NCI-H1436 treated with DMSO at 0.1 percent for 48 hours (cell line): ENCODE measurements around the gene ZNF576.
"Not testable (repeated sequence)": the region's sequence is repeated elsewhere in the genome, so short reads cannot be mapped to it uniquely, and the experiment has no call there.

ENCODE experiments used
- DNase-seq: peaks from one replicate; lab custom pipeline; 2025; lab: John Stamatoyannopoulos, UW

ZNF576 gene

GRCh38 chr19:43625918-43626579, 29.7 kb downstream of the ZNF576 start:
- no peak for DNase-seq

- no peak for DNase-seq
These were observed 30.4 kb downstream of the ZNF576 start for GRCh38 chr19:43626838-43627237.

- no peak for DNase-seq
These were observed 32.4 kb downstream of the ZNF576 start for GRCh38 chr19:43628646-43629326.

- DNase-seq, result no peak
These were observed 35.1 kb downstream of the ZNF576 start for GRCh38 chr19:43631491-43631890.

- no peak for DNase-seq
These were observed 37.1 kb downstream of the ZNF576 start for GRCh38 chr19:43633520-43633919.

- DNase-seq, result no peak
These were observed 37.7 kb downstream of the ZNF576 start for GRCh38 chr19:43634068-43634467.

GRCh38 chr19:43634506-43634871, 38.1 kb downstream of the ZNF576 start:
- no peak for DNase-seq

GRCh38 chr19:43634872-43635560, 38.6 kb downstream of the ZNF576 start:
- DNase-seq, result no peak

GRCh38 chr19:43635561-43635940, 39.2 kb downstream of the ZNF576 start:
- not testable (repeated sequence) for DNase-seq

- DNase-seq, result no peak
These were observed 39.8 kb downstream of the ZNF576 start for GRCh38 chr19:43636121-43636683.

- no peak for DNase-seq
These were observed 42.0 kb downstream of the ZNF576 start for GRCh38 chr19:43638214-43638994.

GRCh38 chr19:43638995-43639518, 42.7 kb downstream of the ZNF576 start:
- DNase-seq, result no peak

- DNase-seq, result no peak
These were observed 43.4 kb downstream of the ZNF576 start, which contains the start of gene CADM4 for GRCh38 chr19:43639519-43640423. CADM4 (minus strand) TSS chr19:43639850; CDS start chr19:43639790, 60 bp downstream.

- DNase-seq, result no peak
These were observed 44.0 kb downstream of the ZNF576 start for GRCh38 chr19:43640424-43640757.

- DNase-seq, result no peak
These were observed 44.9 kb downstream of the ZNF576 start for GRCh38 chr19:43641333-43641732.

- DNase-seq, result no peak
These were observed 46.1 kb downstream of the ZNF576 start for GRCh38 chr19:43642531-43642930.

GRCh38 chr19:43643326-43643725, 46.9 kb downstream of the ZNF576 start:
- no peak for DNase-seq

- no peak for DNase-seq
These were observed 47.8 kb downstream of the ZNF576 start for GRCh38 chr19:43644181-43644580.

GRCh38 chr19:43648633-43649032, 52.2 kb downstream of the ZNF576 start:
- no peak for DNase-seq

- DNase-seq, result no peak
These were observed 53.1 kb downstream of the ZNF576 start for GRCh38 chr19:43649514-43649913.

- not testable (repeated sequence) for DNase-seq
These were observed 53.9 kb downstream of the ZNF576 start for GRCh38 chr19:43650276-43650675.
